ENCODE data around the gene PIP5K1C.

The PIP5K1C gene

GRCh38 chr19:3700242-3701032 is at the start of gene PIP5K1C:
TSS of gene PIP5K1C (minus strand) at chr19:3700468. CDS start at chr19:3700390, 78 bp downstream.
- peak; percentile 85 to 89 for DNase-seq (ENCODE audit: low read depth in 2 of 2)

GRCh38 chr19:3748965-3749364 is 48.7 kb upstream of the PIP5K1C start:
- DNase-seq (ENCODE audit: low read depth in 2 of 2): no peak

GRCh38 chr19:3746371-3747056 is 46.2 kb upstream of the PIP5K1C start:
- DNase-seq (ENCODE audit: low read depth in 2 of 2): no peak

- DNase-seq (ENCODE audit: low read depth in 2 of 2): no peak
Measured at GRCh38 chr19:3745363-3746045, 45.2 kb upstream of the PIP5K1C start.

- no peak for DNase-seq (ENCODE audit: low read depth in 2 of 2)
Measured at GRCh38 chr19:3743486-3743885, 43.2 kb upstream of the PIP5K1C start.

GRCh38 chr19:3740431-3740830 is 40.2 kb upstream of the PIP5K1C start:
- DNase-seq (ENCODE audit: low read depth in 2 of 2): no peak

GRCh38 chr19:3738477-3739220 is 38.4 kb upstream of the PIP5K1C start:
- no peak for DNase-seq (ENCODE audit: low read depth in 2 of 2)

- no peak for DNase-seq (ENCODE audit: low read depth in 2 of 2)
Measured at GRCh38 chr19:3737487-3738205, 37.4 kb upstream of the PIP5K1C start.

GRCh38 chr19:3736106-3736724 is 35.9 kb upstream of the PIP5K1C start:
- no peak for DNase-seq (ENCODE audit: low read depth in 2 of 2)

- DNase-seq (ENCODE audit: low read depth in 2 of 2): no peak
Measured at GRCh38 chr19:3734310-3734600, 34.0 kb upstream of the PIP5K1C start.

- DNase-seq (ENCODE audit: low read depth in 2 of 2): no peak
Measured at GRCh38 chr19:3733549-3734309, 33.5 kb upstream of the PIP5K1C start.

GRCh38 chr19:3732108-3732507 is 31.8 kb upstream of the PIP5K1C start:
- DNase-seq (ENCODE audit: low read depth in 2 of 2): no peak

- DNase-seq (ENCODE audit: low read depth in 2 of 2): no peak
Measured at GRCh38 chr19:3730457-3730958, 30.2 kb upstream of the PIP5K1C start.

GRCh38 chr19:3725640-3726310 is 25.5 kb upstream of the PIP5K1C start:
- DNase-seq (ENCODE audit: low read depth in 2 of 2): no peak

GRCh38 chr19:3725121-3725520 is 24.9 kb upstream of the PIP5K1C start:
- DNase-seq (ENCODE audit: low read depth in 2 of 2): no peak

GRCh38 chr19:3723883-3724282 is 23.6 kb upstream of the PIP5K1C start:
- no peak for DNase-seq (ENCODE audit: low read depth in 2 of 2)

- DNase-seq (ENCODE audit: low read depth in 2 of 2): no peak
Measured at GRCh38 chr19:3723110-3723488, 22.8 kb upstream of the PIP5K1C start.

- DNase-seq (ENCODE audit: low read depth in 2 of 2): no peak
Measured at GRCh38 chr19:3722443-3723109, 22.3 kb upstream of the PIP5K1C start.

GRCh38 chr19:3721887-3722442 is 21.7 kb upstream of the PIP5K1C start:
- DNase-seq (ENCODE audit: low read depth in 2 of 2): no peak
